Loucy (cell line): ENCODE results near the gene TOB1.

Experiments
- EZH2phosphoT487 ChIP-seq: fragments of 200-600 bp; IDR thresholded peaks from 2 replicates; pipeline ENCODE4 v1.6.1; 2018; ENCODE audit warnings: antibody characterized with exemption, mild to moderate bottlenecking, moderate library complexity, borderline replicate concordance
- TF ChIP-seq, protein P1 (sequence below): fragments of 200-600 bp; sonication (generic); conservative IDR thresholded peaks from 2 replicates; pipeline ENCODE4 v1.5.1; 2014; ENCODE audit warnings: mild to moderate bottlenecking, antibody characterized with exemption, low read length

DNA sequence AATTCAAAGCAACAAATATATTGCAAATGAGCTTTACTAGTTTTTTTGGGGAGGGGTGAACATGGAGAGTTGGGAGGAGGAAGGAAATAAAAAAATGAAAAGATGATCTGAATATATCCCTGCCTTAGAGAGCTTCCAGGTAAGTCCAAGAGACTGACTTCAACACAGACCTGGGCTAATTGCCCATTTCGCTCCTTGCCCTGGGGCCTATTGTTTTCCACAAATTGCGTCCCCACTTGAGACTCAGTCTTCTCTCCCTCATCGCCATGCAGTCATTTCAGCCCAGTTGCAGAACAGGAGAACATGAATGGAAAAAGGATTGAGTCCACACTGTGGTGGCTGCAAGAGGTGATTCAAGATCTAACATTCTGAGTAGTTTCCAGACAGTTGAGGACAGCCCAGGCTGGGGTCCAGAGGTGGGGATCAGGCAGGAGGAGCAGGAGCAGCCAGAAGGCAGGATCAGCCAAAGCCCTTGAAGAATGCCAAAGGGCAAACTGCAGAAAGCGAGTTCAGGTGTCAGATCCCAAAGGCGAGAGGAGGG lies 21.6 kb upstream of the TOB1 start:
- TF ChIP-seq, protein P1, sequence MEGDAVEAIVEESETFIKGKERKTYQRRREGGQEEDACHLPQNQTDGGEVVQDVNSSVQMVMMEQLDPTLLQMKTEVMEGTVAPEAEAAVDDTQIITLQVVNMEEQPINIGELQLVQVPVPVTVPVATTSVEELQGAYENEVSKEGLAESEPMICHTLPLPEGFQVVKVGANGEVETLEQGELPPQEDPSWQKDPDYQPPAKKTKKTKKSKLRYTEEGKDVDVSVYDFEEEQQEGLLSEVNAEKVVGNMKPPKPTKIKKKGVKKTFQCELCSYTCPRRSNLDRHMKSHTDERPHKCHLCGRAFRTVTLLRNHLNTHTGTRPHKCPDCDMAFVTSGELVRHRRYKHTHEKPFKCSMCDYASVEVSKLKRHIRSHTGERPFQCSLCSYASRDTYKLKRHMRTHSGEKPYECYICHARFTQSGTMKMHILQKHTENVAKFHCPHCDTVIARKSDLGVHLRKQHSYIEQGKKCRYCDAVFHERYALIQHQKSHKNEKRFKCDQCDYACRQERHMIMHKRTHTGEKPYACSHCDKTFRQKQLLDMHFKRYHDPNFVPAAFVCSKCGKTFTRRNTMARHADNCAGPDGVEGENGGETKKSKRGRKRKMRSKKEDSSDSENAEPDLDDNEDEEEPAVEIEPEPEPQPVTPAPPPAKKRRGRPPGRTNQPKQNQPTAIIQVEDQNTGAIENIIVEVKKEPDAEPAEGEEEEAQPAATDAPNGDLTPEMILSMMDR: no peak
- no peak for TF ChIP-seq EZH2phosphoT487
